T-cell (primary cell): Measurements from ENCODE around the gene IFT88. TPM values are rescaled to one million over a fixed set of nuclear protein-coding genes. Genes with fewer than 3 reads are reported as not detected.

ENCODE experiments used
- ATAC-seq, 4 experiments: fragments of 200-7000 bp in 3 of 4; fragments of 150-1000 bp in 1 of 4; cut with Tn5 transposase; replicated peaks in 1 of 4; 1 replicate in 3 of 4; 2 replicates in 1 of 4; pipeline ENCODE4 v1.10.0; 2021; ENCODE audit warnings: moderate library complexity in 3 of 4, mild to moderate bottlenecking in 2 of 4, moderate number of reproducible peaks in 1 of 4
- CTCF ChIA-PET, 2 donors: fragments of 300-600 bp; sonication (Branson Sonifier 250); formaldehyde crosslinking; loops; one replicate each; lab custom pipeline; 2022; ENCODE audit warnings: antibody characterized with exemption in 2 of 2; lab: Charles Lee
- POLR2A ChIA-PET, 2 donors: fragments of 300-600 bp; sonication (Branson Sonifier 250); formaldehyde crosslinking; loops; one replicate each; lab custom pipeline; 2022; ENCODE audit warnings: antibody characterized with exemption in 2 of 2; lab: Charles Lee
- DNase-seq, 35 experiments: peaks; one replicate each; pipeline versions ENCODE4 v3.0.0 to v3.0.0-alpha.2; 2013 to 2023
- H3K27ac ChIP-seq: one replicate; pipeline ENCODE4 v1.5.1; 2013; ENCODE audit warnings: low read length
- H3K27me3 ChIP-seq, 2 experiments: replicated peaks in 1 of 2; 1 replicate in 1 of 2; 2 replicates in 1 of 2; pipeline versions ENCODE4 v1.6.1 to v1.7.0; 2013; ENCODE audit warnings: low read length in 1 of 2, mixed read lengths in 1 of 2; ENCODE audit not compliant: control insufficient read depth in 2 of 2, insufficient read depth in 2 of 2; ENCODE audit errors: extremely low read depth in 1 of 2
- H3K36me3 ChIP-seq, 2 donors: 1 replicate in 1 of 2; 2 replicates in 1 of 2; pipeline versions ENCODE4 v1.6.1 to v1.7.0; 2013; ENCODE audit warnings: low read length in 1 of 2; ENCODE audit not compliant: control insufficient read depth in 2 of 2, insufficient read depth in 1 of 2; ENCODE audit errors: extremely low read depth in 1 of 2
- H3K4me1 ChIP-seq, 2 experiments: 1 replicate in 1 of 2; 2 replicates in 1 of 2; pipeline versions ENCODE4 v1.6.1 to v1.7.0; 2013; ENCODE audit warnings: low read length in 2 of 2, mixed read lengths in 1 of 2; ENCODE audit not compliant: insufficient read depth in 2 of 2, control insufficient read depth in 1 of 2; ENCODE audit errors: extremely low read depth in 1 of 2
- H3K4me3 ChIP-seq, 2 donors: 1 replicate in 1 of 2; 2 replicates in 1 of 2; pipeline versions ENCODE4 v1.5.1 to v1.7.0; 2013; ENCODE audit warnings: mild to moderate bottlenecking in 2 of 2, low read length in 1 of 2, moderate library complexity in 1 of 2; ENCODE audit not compliant: control insufficient read depth in 1 of 2; ENCODE audit errors: extremely low read depth in 1 of 2
- H3K9me3 ChIP-seq: 2 replicates; pipeline ENCODE4 v1.7.0; 2013
- H3K27ac Mint-ChIP-seq, 2 donors: one replicate each; pipeline ENCODE4 v1.8.0; 2020 to 2021; ENCODE audit warnings: mild to moderate bottlenecking in 2 of 2, mixed read lengths in 2 of 2
- H3K27me3 Mint-ChIP-seq, 2 donors: one replicate each; pipeline ENCODE4 v1.8.0; 2021 to 2022; ENCODE audit warnings: mixed read lengths in 2 of 2
- H3K36me3 Mint-ChIP-seq: one replicate; pipeline ENCODE4 v1.8.0; 2021; ENCODE audit warnings: mixed read lengths
- H3K4me1 Mint-ChIP-seq, 3 donors: one replicate each; pipeline ENCODE4 v1.8.0; 2020 to 2022; ENCODE audit warnings: mixed read lengths in 3 of 3, mild to moderate bottlenecking in 1 of 3
- H3K4me3 Mint-ChIP-seq, 3 donors: one replicate each; pipeline ENCODE4 v1.8.0; 2020 to 2022; ENCODE audit warnings: mild to moderate bottlenecking in 3 of 3, mixed read lengths in 3 of 3, moderate library complexity in 3 of 3
- H3K9me3 Mint-ChIP-seq, 3 donors: one replicate each; pipeline ENCODE4 v1.8.0; 2020 to 2022; ENCODE audit warnings: mixed read lengths in 3 of 3
- WGBS: methylation state at CpG from one replicate; pipeline ENCODE4 v1.1.5; 2013; ENCODE audit warnings: missing lambda C conversion rate; ENCODE audit not compliant: insufficient coverage; 5-methylcytosine and 5-hydroxymethylcytosine counted together
- total RNA-seq, 35 experiments: library from RNA in 6 of 35; stranded (reverse) in 6 of 35; fragments of 120-200 nt in 1 of 35; gene quantifications; one replicate each; pipeline versions ENCODE4 v1.2.1 to v1.2.4 and lab custom pipeline; 2013 to 2026

The IFT88 gene
- total RNA-seq, 5 donors from 2014 or later (not counting 1 experiment from before 2014, with no cell fraction given), result 7.6 to 9.8 (median 8.6) TPM

DNA sequence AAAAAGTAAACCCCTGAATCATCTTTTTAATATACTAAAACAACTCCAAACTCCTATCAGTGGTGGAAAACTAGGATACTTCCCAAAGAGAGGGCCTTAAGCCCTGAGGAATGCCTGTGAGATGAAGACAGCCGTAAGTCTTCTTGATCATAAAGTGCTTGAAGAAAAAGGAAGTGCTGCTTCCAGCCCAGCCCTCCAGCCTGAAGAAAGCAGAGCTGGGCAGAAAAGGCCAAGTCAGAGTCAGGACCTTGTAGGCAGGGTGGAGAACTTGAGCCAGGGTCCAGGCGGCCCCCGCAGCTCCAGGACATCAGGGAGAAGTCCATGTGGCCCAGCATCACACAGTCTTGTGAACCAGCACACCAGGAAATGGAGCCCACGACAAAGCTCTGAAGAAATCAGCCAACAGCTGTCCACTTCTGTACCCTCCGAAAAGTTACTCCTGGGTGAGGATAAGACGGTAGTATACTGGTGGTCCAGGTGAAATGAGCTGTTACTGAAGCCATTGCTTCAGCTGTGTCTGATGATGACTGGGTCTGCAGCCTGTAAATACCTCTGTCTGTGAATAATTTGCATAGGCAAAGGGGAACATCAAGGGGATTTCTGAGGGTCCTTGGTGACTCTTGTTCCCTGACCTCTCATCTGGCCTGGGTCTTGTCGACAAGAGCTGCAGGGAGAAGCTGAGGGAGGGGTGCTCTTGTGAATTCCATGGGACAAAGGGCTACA lies 22.6 kb upstream of the IFT88 start:
- Mint-ChIP-seq H3K4me1 (peaks cover 11 to 22% (median 14%) of the 10 kb centered on the region in 3 donors), H3K27me3 (no peaks in the 10 kb centered on the region), H3K36me3 (no peaks in the 10 kb centered on the region), H3K27ac (no peak overlapping the region), H3K9me3 (no peaks in the 10 kb centered on the region), H3K4me3 (no peak overlapping the region)
- POLR2A ChIA-PET, result interaction anchor here in 1 of 2 donors (0.6 kb wide), 1 partner anchor 448 kb away, joined by 3 read pairs; no protein-coding TSS in a partner anchor
- WGBS, result 82% methylated on average over 4 of the region's 7 CpGs
- Histone ChIP-seq H3K27ac (no peak overlapping the region), H3K27me3 (no peaks in the 10 kb centered on the region), H3K4me3 (no peak overlapping the region), H3K36me3 (no peaks in the 10 kb centered on the region), H3K4me1 (peaks cover 4% of the 10 kb centered on the region in 2 experiments), H3K9me3 (no peaks in the 10 kb centered on the region)
- CTCF ChIA-PET, result no interaction called here
- DNase-seq (no peak), ATAC-seq (no peak)

DNA sequence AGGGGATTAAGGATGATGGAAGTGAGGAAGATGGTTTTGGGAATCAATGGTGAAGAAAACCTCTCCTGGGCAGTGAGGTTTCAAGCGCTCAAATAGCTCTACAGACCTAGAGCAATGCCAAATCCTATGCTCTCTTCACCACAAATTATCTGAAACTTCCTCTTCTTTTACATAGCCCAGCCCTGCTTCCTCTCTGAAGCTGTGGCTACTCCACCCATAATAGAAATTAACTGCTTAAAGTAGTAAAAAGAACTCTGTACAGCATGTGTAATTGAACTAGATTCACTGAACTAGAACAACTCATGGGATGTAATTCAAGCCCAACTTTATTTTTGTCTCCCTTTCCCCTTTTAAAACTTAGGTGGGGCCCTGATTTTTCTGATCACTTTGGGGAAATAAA lies 20.4 kb upstream of the IFT88 start:
- H3K36me3 ChIP-seq, result no peaks in the 10 kb centered on the region
- ChIA-PET CTCF (no interaction called here), POLR2A (no interaction called here)
- H3K27me3 ChIP-seq, result no peaks in the 10 kb centered on the region
- H3K27me3 Mint-ChIP-seq, result no peaks in the 10 kb centered on the region
- no peaks in the 10 kb centered on the region for H3K9me3 Mint-ChIP-seq
- H3K4me3 ChIP-seq, result no peak overlapping the region
- H3K27ac ChIP-seq, result no peak overlapping the region
- H3K4me1 Mint-ChIP-seq, result peaks cover 11 to 22% (median 15%) of the 10 kb centered on the region in 3 donors
- H3K9me3 ChIP-seq, result no peaks in the 10 kb centered on the region
- H3K36me3 Mint-ChIP-seq, result no peaks in the 10 kb centered on the region
- peak in 3 of 4 experiments; percentile 33 to 40 (median 37) for ATAC-seq
- H3K4me3 Mint-ChIP-seq, result no peak overlapping the region
- H3K4me1 ChIP-seq, result peaks cover 4% of the 10 kb centered on the region in 2 experiments
- no peak for DNase-seq
- H3K27ac Mint-ChIP-seq, result peak overlapping the region; percentile 1 to 56
- WGBS, result no CpG with 5 or more reads among the region's 1 CpG

DNA sequence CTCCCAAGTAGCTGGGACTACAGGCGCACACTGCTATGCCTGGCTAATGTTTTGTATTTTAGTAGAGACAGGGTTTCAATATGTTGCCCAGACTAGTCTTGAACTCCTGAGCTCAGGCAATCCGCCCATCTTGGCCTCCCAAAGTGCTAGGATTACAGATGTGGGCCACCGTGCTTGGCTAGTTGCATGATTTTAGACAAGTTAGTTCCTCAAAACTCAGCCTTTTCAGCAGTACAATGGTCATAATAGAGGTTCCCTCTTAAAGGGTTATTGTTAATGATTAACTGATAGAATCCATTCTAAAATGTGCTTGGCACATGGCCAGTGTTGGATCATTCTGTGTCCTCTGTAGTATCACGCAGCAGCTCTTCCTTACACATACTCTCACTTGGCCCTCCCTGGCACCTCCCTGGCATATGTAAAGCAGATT lies 19.5 kb upstream of the IFT88 start:
- POLR2A ChIA-PET, result no interaction called here
- Histone ChIP-seq H3K36me3 (no peaks in the 10 kb centered on the region), H3K4me1 (peaks cover 4% of the 10 kb centered on the region in 2 experiments), H3K27me3 (no peaks in the 10 kb centered on the region), H3K9me3 (no peaks in the 10 kb centered on the region), H3K4me3 (no peak overlapping the region), H3K27ac (no peak overlapping the region)
- no peaks in the 10 kb centered on the region for H3K36me3 Mint-ChIP-seq
- peaks cover 11 to 22% (median 15%) of the 10 kb centered on the region in 3 donors for H3K4me1 Mint-ChIP-seq
- H3K9me3 Mint-ChIP-seq, result no peaks in the 10 kb centered on the region
- H3K27ac Mint-ChIP-seq, result no peak overlapping the region
- no peaks in the 10 kb centered on the region for H3K27me3 Mint-ChIP-seq
- DNase-seq (no peak), ATAC-seq (no peak)
- CTCF ChIA-PET, result no interaction called here
- H3K4me3 Mint-ChIP-seq, result no peak overlapping the region
- 100% methylated on average over 3 of the region's 4 CpGs for WGBS

DNA sequence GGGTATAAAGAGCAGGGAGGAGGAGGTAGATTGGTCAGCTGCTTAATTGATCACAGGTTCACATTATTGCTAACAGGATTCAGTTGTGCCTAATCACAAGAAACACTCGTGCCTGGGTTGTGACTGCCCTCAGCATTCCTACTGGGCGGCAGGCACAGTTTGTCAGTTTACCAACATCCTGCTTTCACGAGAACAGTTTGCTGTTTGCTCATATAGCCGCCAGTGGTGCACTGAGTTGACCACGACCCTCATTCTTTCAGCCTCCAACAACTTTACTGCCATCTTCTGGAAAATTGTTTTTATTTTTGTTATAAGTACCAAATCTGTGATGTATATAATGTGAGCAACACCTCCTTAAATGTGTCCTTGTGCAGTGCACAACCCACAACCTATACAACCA lies 16.2 kb upstream of the IFT88 start:
- Histone ChIP-seq H3K36me3 (no peaks in the 10 kb centered on the region), H3K9me3 (no peaks in the 10 kb centered on the region), H3K27ac (no peak overlapping the region), H3K27me3 (no peaks in the 10 kb centered on the region), H3K4me3 (no peak overlapping the region), H3K4me1 (peaks cover 4% of the 10 kb centered on the region in 2 experiments)
- no peaks in the 10 kb centered on the region for H3K9me3 Mint-ChIP-seq
- ATAC-seq, result no peak
- ChIA-PET POLR2A (interaction anchor here in 1 of 2 donors (0.5 kb wide), 1 partner anchor 17 kb away, joined by 3 read pairs; no protein-coding TSS in a partner anchor), CTCF (interaction anchor here in 1 of 2 donors (0.6 kb wide), 1 partner anchor 368 kb away, joined by 4 read pairs; no protein-coding TSS in a partner anchor)
- no peak overlapping the region for H3K4me3 Mint-ChIP-seq
- H3K27ac Mint-ChIP-seq, result no peak overlapping the region
- H3K4me1 Mint-ChIP-seq, result peaks cover 11 to 16% (median 11%) of the 10 kb centered on the region in 3 donors
- DNase-seq, result no peak
- H3K27me3 Mint-ChIP-seq, result no peaks in the 10 kb centered on the region
- 36% methylated on average over 2 of the region's 5 CpGs for WGBS
- no peaks in the 10 kb centered on the region for H3K36me3 Mint-ChIP-seq

DNA sequence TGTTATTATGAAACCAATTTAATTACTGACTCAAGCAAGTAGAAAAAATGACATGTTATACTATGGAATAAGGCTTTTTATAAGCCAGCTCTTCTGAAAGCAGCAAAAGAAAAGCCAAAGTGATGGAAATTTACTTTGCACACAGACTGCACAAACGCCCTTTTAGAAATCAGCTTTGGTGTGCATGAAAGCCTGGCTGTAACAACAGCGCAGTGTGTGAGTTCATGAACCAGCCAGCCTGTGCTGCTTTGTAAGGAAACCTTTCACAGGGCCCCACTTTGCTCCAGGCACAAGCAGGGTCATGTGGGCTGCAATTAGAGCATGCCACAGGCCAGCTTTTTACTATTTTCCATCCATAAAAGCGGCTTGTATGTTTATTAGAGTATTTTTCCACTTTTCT lies 13.6 kb upstream of the IFT88 start:
- Histone ChIP-seq H3K36me3 (no peaks in the 10 kb centered on the region), H3K4me1 (no peaks in the 10 kb centered on the region), H3K4me3 (no peak overlapping the region), H3K27ac (no peak overlapping the region), H3K9me3 (no peaks in the 10 kb centered on the region), H3K27me3 (no peaks in the 10 kb centered on the region)
- H3K9me3 Mint-ChIP-seq, result no peaks in the 10 kb centered on the region
- H3K4me1 Mint-ChIP-seq, result peaks cover 0 to 1% (median 0%) of the 10 kb centered on the region in 3 donors
- H3K36me3 Mint-ChIP-seq, result no peaks in the 10 kb centered on the region
- ATAC-seq, result no peak
- POLR2A ChIA-PET, result no interaction called here
- no peaks in the 10 kb centered on the region for H3K27me3 Mint-ChIP-seq
- no peak for DNase-seq
- no peak overlapping the region for H3K27ac Mint-ChIP-seq
- CTCF ChIA-PET, result interaction anchor here in 1 of 2 donors (0.9 kb wide), 1 partner anchor 58 kb away, joined by 3 read pairs; no protein-coding TSS in a partner anchor
- WGBS, result 89% methylated on average over 2 of the region's 3 CpGs
- H3K4me3 Mint-ChIP-seq, result no peak overlapping the region

DNA sequence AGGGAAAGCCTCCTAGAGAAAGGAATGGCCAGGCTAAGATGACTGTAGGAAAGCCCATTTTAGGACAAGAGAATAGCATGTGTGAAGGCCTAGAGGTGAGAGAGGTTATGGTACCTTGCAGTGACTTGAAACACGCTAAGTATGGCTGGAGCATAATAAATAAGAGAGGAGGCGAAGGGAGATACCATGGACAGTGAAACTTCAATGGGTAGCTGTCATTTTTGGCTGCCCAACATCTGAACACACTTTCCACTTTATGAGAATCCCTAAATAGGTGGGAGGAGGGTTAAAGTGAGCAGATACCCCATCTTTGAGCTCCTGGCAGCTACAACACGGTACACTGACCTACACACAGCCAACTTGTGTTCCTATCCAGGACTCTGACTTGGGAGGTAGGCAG lies 8.0 kb upstream of the IFT88 start:
- H3K9me3 ChIP-seq, result no peaks in the 10 kb centered on the region
- no CpG with 5 or more reads among the region's 3 CpGs for WGBS
- no peaks in the 10 kb centered on the region for H3K36me3 ChIP-seq
- Mint-ChIP-seq H3K4me1 (no peaks in the 10 kb centered on the region), H3K27ac (no peak overlapping the region), H3K36me3 (no peaks in the 10 kb centered on the region), H3K27me3 (no peaks in the 10 kb centered on the region), H3K4me3 (no peak overlapping the region), H3K9me3 (no peaks in the 10 kb centered on the region)
- CTCF ChIA-PET, result interaction anchor here in 1 of 2 donors (0.7 kb wide), 1 partner anchor 24 kb away, joined by 3 read pairs; no protein-coding TSS in a partner anchor
- H3K4me1 ChIP-seq, result no peaks in the 10 kb centered on the region
- DNase-seq (no peak), ATAC-seq (no peak)
- no peak overlapping the region for H3K4me3 ChIP-seq
- POLR2A ChIA-PET, result no interaction called here
- H3K27ac ChIP-seq, result no peak overlapping the region
- no peaks in the 10 kb centered on the region for H3K27me3 ChIP-seq
